ENCODE data around the gene DDX17. TPM values are rescaled to one million over a fixed set of nuclear protein-coding genes. Genes with fewer than 3 reads are reported as not detected.

Gene DDX17
- total and polyA plus RNA-seq, 2 of the 4 experiments (the other 2 are of a cell fraction), result 240 to 371 TPM

- TF ChIP-seq, protein P1, sequence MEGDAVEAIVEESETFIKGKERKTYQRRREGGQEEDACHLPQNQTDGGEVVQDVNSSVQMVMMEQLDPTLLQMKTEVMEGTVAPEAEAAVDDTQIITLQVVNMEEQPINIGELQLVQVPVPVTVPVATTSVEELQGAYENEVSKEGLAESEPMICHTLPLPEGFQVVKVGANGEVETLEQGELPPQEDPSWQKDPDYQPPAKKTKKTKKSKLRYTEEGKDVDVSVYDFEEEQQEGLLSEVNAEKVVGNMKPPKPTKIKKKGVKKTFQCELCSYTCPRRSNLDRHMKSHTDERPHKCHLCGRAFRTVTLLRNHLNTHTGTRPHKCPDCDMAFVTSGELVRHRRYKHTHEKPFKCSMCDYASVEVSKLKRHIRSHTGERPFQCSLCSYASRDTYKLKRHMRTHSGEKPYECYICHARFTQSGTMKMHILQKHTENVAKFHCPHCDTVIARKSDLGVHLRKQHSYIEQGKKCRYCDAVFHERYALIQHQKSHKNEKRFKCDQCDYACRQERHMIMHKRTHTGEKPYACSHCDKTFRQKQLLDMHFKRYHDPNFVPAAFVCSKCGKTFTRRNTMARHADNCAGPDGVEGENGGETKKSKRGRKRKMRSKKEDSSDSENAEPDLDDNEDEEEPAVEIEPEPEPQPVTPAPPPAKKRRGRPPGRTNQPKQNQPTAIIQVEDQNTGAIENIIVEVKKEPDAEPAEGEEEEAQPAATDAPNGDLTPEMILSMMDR (conservative IDR thresholded peaks at IDR 0.05; ENCODE audit: low read depth, low read length), result no peak
- TF ChIP-seq MXI1 (IDR thresholded peaks at IDR 0.05; ENCODE audit: borderline replicate concordance, low read depth, low read length), result no peak
- TF ChIP-seq ELK1 (IDR thresholded peaks at IDR 0.05; ENCODE audit: borderline replicate concordance, low read depth, low read length), result no peak
- no peak for TF ChIP-seq FOS (IDR thresholded peaks at IDR 0.05; ENCODE audit: low read depth, low read length)
- no peak for TF ChIP-seq SMC3 (IDR thresholded peaks at IDR 0.05; ENCODE audit: low read depth, low read length)
These were observed 64.4 kb downstream of the DDX17 start (continued) for GRCh38 chr22:38441620-38442287.
